Measurements from ENCODE around the gene CUL2.

The CUL2 gene

DNA sequence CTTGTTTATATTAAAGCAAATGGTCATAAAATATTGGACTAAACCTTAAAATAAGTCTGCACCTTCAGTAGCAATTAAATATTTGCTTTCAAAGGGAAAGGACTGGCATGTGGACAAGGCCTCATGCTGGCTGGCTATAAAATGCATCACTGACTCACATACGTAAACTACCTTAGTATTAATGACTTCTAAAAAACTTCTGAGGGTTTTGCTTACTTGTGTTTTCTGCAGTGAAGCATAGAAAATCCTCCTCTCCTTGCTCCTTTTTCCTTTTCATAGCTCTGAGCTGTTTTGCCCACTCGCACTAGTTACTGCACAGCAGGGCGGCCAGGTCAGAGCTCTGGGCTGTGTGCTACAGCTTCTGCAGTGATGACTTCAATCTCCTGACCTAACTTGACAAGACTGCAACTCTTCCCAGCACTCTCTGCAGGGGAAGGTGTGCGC, 82.3 kb downstream of the CUL2 start:
- H3K36me3 ChIP-seq (ENCODE audit: insufficient read depth, low read length) = peaks cover 42% of the 10 kb centered on the region
- H3K27ac ChIP-seq (ENCODE audit: low read length) = no peak overlapping the region
- H3K9me3 ChIP-seq (ENCODE audit: insufficient read depth, low read length, severe bottlenecking) = no peaks in the 10 kb centered on the region
- H3K4me3 ChIP-seq (ENCODE audit: low read depth in 1 of 2, low read length in 2 of 2) = no peak overlapping the region
- H2AFZ ChIP-seq (ENCODE audit: low read depth, low read length) = no peak overlapping the region
- H3K4me2 ChIP-seq (ENCODE audit: insufficient read depth, low read length) = no peak overlapping the region
- ATAC-seq (ENCODE audit: insufficient read depth, low read depth) (no peak), DNase-seq (no peak)
- H4K20me1 ChIP-seq (ENCODE audit: insufficient read depth, low read length) = no peaks in the 10 kb centered on the region
- TF ChIP-seq EZH2 (IDR thresholded peaks at IDR 0.05; ENCODE audit: borderline replicate concordance, low read depth, low read length, severe bottlenecking) = no peak
- TF ChIP-seq, protein P1, sequence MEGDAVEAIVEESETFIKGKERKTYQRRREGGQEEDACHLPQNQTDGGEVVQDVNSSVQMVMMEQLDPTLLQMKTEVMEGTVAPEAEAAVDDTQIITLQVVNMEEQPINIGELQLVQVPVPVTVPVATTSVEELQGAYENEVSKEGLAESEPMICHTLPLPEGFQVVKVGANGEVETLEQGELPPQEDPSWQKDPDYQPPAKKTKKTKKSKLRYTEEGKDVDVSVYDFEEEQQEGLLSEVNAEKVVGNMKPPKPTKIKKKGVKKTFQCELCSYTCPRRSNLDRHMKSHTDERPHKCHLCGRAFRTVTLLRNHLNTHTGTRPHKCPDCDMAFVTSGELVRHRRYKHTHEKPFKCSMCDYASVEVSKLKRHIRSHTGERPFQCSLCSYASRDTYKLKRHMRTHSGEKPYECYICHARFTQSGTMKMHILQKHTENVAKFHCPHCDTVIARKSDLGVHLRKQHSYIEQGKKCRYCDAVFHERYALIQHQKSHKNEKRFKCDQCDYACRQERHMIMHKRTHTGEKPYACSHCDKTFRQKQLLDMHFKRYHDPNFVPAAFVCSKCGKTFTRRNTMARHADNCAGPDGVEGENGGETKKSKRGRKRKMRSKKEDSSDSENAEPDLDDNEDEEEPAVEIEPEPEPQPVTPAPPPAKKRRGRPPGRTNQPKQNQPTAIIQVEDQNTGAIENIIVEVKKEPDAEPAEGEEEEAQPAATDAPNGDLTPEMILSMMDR (IDR thresholded peaks at IDR 0.05; ENCODE audit: borderline replicate concordance, extremely low read depth, low read length, poor library complexity, severe bottlenecking) = no peak
- H3K4me1 ChIP-seq (ENCODE audit: insufficient read depth, low read length) = peaks cover 18% of the 10 kb centered on the region
- H3K79me2 ChIP-seq (ENCODE audit: insufficient read depth, low read length) = no peaks in the 10 kb centered on the region
- H3K27me3 ChIP-seq (ENCODE audit: insufficient read depth, low read length, poor library complexity) = no peaks in the 10 kb centered on the region
- no peak overlapping the region for H3K9ac ChIP-seq (ENCODE audit: low read depth, low read length)

DNA sequence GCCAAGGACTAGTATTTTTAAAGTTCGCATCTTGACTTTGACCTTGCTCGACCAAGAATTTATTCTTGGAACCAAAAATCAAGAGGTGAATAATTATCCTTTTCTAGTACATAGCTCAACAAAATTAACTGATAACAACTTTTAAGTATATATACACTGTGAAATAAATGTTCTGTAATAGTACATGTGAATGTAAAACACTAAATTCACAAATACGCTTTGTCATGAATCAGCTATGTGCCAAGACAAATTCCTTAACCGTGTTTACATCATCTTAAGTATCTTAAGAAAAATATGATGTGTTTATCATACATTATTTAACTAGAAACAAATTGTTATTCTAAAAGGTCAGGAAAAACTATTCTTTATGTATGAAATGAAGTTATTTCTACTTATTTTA, 83.3 kb downstream of the CUL2 start:
- Histone ChIP-seq H3K79me2 (ENCODE audit: insufficient read depth, low read length) (no peaks in the 10 kb centered on the region), H2AFZ (ENCODE audit: low read depth, low read length) (no peak overlapping the region), H3K9ac (ENCODE audit: low read depth, low read length) (no peak overlapping the region), H3K36me3 (ENCODE audit: insufficient read depth, low read length) (peaks cover 31% of the 10 kb centered on the region), H3K27me3 (ENCODE audit: insufficient read depth, low read length, poor library complexity) (no peaks in the 10 kb centered on the region), H3K4me1 (ENCODE audit: insufficient read depth, low read length) (peaks cover 18% of the 10 kb centered on the region), H3K4me2 (ENCODE audit: insufficient read depth, low read length) (no peak overlapping the region), H3K27ac (ENCODE audit: low read length) (no peak overlapping the region), H3K4me3 (ENCODE audit: low read depth in 1 of 2, low read length in 2 of 2) (no peak overlapping the region), H4K20me1 (ENCODE audit: insufficient read depth, low read length) (no peaks in the 10 kb centered on the region), H3K9me3 (ENCODE audit: insufficient read depth, low read length, severe bottlenecking) (no peaks in the 10 kb centered on the region)
- DNase-seq = no peak
- no peak for ATAC-seq (ENCODE audit: insufficient read depth, low read depth)
- no peak for TF ChIP-seq EZH2 (IDR thresholded peaks at IDR 0.05; ENCODE audit: borderline replicate concordance, low read depth, low read length, severe bottlenecking)
- TF ChIP-seq, protein P1 (IDR thresholded peaks at IDR 0.05; ENCODE audit: borderline replicate concordance, extremely low read depth, low read length, poor library complexity, severe bottlenecking) = no peak

DNA sequence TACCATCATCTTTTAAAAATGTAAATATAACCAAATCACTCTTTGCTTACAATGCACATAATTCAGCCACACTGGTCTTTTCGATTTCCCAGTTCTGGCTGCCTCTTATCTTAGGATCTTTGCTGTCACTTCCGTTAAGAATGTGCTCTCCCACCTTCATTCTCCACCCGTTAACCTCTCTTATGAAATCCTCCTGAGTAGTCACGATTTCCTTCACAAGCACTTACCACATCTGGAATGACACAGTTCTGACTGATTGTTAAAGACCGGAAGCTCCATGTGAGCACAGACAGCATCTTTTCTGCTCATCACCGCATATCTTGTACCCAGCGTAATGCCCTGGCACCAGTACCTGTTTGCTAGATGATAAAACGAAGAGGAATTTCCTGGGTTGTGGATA, 84.3 kb downstream of the CUL2 start:
- Histone ChIP-seq H3K9me3 (ENCODE audit: insufficient read depth, low read length, severe bottlenecking) (no peaks in the 10 kb centered on the region), H3K27ac (ENCODE audit: low read length) (0 out of 2 replicates have a peak overlapping the region, but pooled peaks have one; percentile 34), H3K27me3 (ENCODE audit: insufficient read depth, low read length, poor library complexity) (no peaks in the 10 kb centered on the region), H4K20me1 (ENCODE audit: insufficient read depth, low read length) (no peaks in the 10 kb centered on the region), H3K36me3 (ENCODE audit: insufficient read depth, low read length) (peaks cover 22% of the 10 kb centered on the region), H3K4me1 (ENCODE audit: insufficient read depth, low read length) (peaks cover 18% of the 10 kb centered on the region), H2AFZ (ENCODE audit: low read depth, low read length) (no peak overlapping the region), H3K79me2 (ENCODE audit: insufficient read depth, low read length) (no peaks in the 10 kb centered on the region), H3K9ac (ENCODE audit: low read depth, low read length) (no peak overlapping the region), H3K4me3 (ENCODE audit: low read depth in 1 of 2, low read length in 2 of 2) (no peak overlapping the region), H3K4me2 (ENCODE audit: insufficient read depth, low read length) (peak overlapping the region; percentile 16; the same call in 1 of the 2 replicates)
- no peak for DNase-seq
- peak; percentile 80 for ATAC-seq (ENCODE audit: insufficient read depth, low read depth)
- TF ChIP-seq, protein P1 (IDR thresholded peaks at IDR 0.05; ENCODE audit: borderline replicate concordance, extremely low read depth, low read length, poor library complexity, severe bottlenecking) = no peak
- no peak for TF ChIP-seq EZH2 (IDR thresholded peaks at IDR 0.05; ENCODE audit: borderline replicate concordance, low read depth, low read length, severe bottlenecking)

DNA sequence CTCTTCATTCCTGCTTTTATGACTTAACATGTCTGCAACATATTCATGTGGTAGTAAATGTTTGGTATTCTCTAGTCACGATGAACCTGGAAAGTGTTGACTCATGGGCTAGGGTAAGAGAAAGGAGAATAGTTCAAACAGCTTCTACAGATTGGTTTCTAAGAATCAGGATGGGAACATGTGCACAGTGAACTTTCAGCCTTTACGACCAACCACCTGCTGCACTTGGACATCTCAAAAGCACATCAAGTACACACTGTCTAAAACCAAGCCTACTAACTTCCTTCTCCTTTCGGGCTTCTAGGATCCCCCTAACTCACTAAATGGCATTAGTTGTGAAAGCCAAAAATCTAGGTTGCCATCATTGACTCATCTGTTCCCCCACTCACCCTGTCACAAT, 85.5 kb downstream of the CUL2 start:
- H2AFZ ChIP-seq (ENCODE audit: low read depth, low read length) = no peak overlapping the region
- H3K79me2 ChIP-seq (ENCODE audit: insufficient read depth, low read length) = no peaks in the 10 kb centered on the region
- no peak for TF ChIP-seq EZH2 (IDR thresholded peaks at IDR 0.05; ENCODE audit: borderline replicate concordance, low read depth, low read length, severe bottlenecking)
- TF ChIP-seq, protein P1 (IDR thresholded peaks at IDR 0.05; ENCODE audit: borderline replicate concordance, extremely low read depth, low read length, poor library complexity, severe bottlenecking) = no peak
- H3K36me3 ChIP-seq (ENCODE audit: insufficient read depth, low read length) = peaks cover 12% of the 10 kb centered on the region
- no peaks in the 10 kb centered on the region for H3K27me3 ChIP-seq (ENCODE audit: insufficient read depth, low read length, poor library complexity)
- H3K9ac ChIP-seq (ENCODE audit: low read depth, low read length) = no peak overlapping the region
- peaks cover 18% of the 10 kb centered on the region for H3K4me1 ChIP-seq (ENCODE audit: insufficient read depth, low read length)
- H3K4me3 ChIP-seq (ENCODE audit: low read depth in 1 of 2, low read length in 2 of 2) = no peak overlapping the region
- H3K9me3 ChIP-seq (ENCODE audit: insufficient read depth, low read length, severe bottlenecking) = no peaks in the 10 kb centered on the region
- no peaks in the 10 kb centered on the region for H4K20me1 ChIP-seq (ENCODE audit: insufficient read depth, low read length)
- ATAC-seq (ENCODE audit: insufficient read depth, low read depth) (peak; percentile 23; the same call in 1 of the 3 replicates), DNase-seq (no peak)
- no peak overlapping the region for H3K27ac ChIP-seq (ENCODE audit: low read length)
- no peak overlapping the region for H3K4me2 ChIP-seq (ENCODE audit: insufficient read depth, low read length)
